ENCODE measurements around the gene MAGT1.

The MAGT1 gene

GRCh38 chrX:77785486-77786364 lies 109.5 kb downstream of the MAGT1 start, which contains the start of gene ATRX (continued):
- TF ChIP-seq CTCF (tag by site-specific recombination; IDR thresholded peaks at IDR 0.05) (0 out of 2 replicates have a peak, but pooled peaks have one; percentile 19), YY1 (tag by site-specific recombination; IDR thresholded peaks at IDR 0.05) (peak; percentile 93), ZNF76 (tag by site-specific recombination; IDR thresholded peaks at IDR 0.05; ENCODE audit: borderline replicate concordance, low read depth) (peak; percentile 44; the same call in 1 of the 2 replicates), ZNF391 (tag by site-specific recombination; IDR thresholded peaks at IDR 0.05; ENCODE audit: borderline replicate concordance, low read depth) (no peak), SCRT2 (tag by site-specific recombination; IDR thresholded peaks at IDR 0.05) (peak; percentile 88), ZNF791 (tag by site-specific recombination; IDR thresholded peaks at IDR 0.05) (no peak), PATZ1 (tag by site-specific recombination; IDR thresholded peaks at IDR 0.05) (peak; percentile 85), HOXC10 (CRISPR knock-in tag; IDR thresholded peaks at IDR 0.05) (no peak), ZNF433 (tag by site-specific recombination; IDR thresholded peaks at IDR 0.05; ENCODE audit: low read depth) (no peak), ZNF843 (tag by site-specific recombination; IDR thresholded peaks at IDR 0.05) (0 out of 2 replicates have a peak, but pooled peaks have one; percentile 15), WT1 (tag by site-specific recombination; IDR thresholded peaks at IDR 0.05) (no peak), ZIC2 (tag by site-specific recombination; IDR thresholded peaks at IDR 0.05) (no peak), KLF17 (tag by site-specific recombination; IDR thresholded peaks at IDR 0.05) (0 out of 2 replicates have a peak, but pooled peaks have one; percentile 30), KLF9 (tag by site-specific recombination; IDR thresholded peaks at IDR 0.05; ENCODE audit: low read depth) (peak; percentile 24; the same call in 1 of the 2 replicates), PRDM1 (tag by site-specific recombination; IDR thresholded peaks at IDR 0.05) (no peak), ZNF184 (tag by site-specific recombination; IDR thresholded peaks at IDR 0.05) (no peak), KLF8 (tag by site-specific recombination; IDR thresholded peaks at IDR 0.05) (peak; percentile 13; the same call in 1 of the 2 replicates), SP7 (tag by site-specific recombination; IDR thresholded peaks at IDR 0.05) (peak; percentile 46; the same call in 1 of the 2 replicates), ZNF341 (tag by site-specific recombination; IDR thresholded peaks at IDR 0.05; ENCODE audit: low read depth) (peak; percentile 25; the same call in 1 of the 2 replicates), ZNF549 (tag by site-specific recombination; IDR thresholded peaks at IDR 0.05) (no peak), ZBTB8A (tag by site-specific recombination; IDR thresholded peaks at IDR 0.05) (0 out of 2 replicates have a peak, but pooled peaks have one; percentile 26), RBAK (tag by site-specific recombination; IDR thresholded peaks at IDR 0.05) (no peak), KLF16 (tag by site-specific recombination; IDR thresholded peaks at IDR 0.05) (peak; percentile 58), OSR2 (tag by site-specific recombination; IDR thresholded peaks at IDR 0.05) (peak; percentile 25; the same call in 1 of the 2 replicates), ZSCAN16 (tag by site-specific recombination; IDR thresholded peaks at IDR 0.05) (no peak)
- TF ChIP-seq, protein P1, sequence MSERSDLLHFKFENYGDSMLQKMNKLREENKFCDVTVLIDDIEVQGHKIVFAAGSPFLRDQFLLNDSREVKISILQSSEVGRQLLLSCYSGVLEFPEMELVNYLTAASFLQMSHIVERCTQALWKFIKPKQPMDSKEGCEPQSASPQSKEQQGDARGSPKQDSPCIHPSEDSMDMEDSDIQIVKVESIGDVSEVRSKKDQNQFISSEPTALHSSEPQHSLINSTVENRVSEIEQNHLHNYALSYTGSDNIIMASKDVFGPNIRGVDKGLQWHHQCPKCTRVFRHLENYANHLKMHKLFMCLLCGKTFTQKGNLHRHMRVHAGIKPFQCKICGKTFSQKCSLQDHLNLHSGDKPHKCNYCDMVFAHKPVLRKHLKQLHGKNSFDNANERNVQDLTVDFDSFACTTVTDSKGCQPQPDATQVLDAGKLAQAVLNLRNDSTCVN (tag by site-specific recombination; optimal IDR thresholded peaks at IDR 0.05) = peak; percentile 26
- TF ChIP-seq, protein P2, sequence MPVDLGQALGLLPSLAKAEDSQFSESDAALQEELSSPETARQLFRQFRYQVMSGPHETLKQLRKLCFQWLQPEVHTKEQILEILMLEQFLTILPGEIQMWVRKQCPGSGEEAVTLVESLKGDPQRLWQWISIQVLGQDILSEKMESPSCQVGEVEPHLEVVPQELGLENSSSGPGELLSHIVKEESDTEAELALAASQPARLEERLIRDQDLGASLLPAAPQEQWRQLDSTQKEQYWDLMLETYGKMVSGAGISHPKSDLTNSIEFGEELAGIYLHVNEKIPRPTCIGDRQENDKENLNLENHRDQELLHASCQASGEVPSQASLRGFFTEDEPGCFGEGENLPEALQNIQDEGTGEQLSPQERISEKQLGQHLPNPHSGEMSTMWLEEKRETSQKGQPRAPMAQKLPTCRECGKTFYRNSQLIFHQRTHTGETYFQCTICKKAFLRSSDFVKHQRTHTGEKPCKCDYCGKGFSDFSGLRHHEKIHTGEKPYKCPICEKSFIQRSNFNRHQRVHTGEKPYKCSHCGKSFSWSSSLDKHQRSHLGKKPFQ (tag by site-specific recombination; IDR thresholded peaks at IDR 0.05) = peak; percentile 28; the same call in 1 of the 2 replicates
- TF ChIP-seq, protein P3, sequence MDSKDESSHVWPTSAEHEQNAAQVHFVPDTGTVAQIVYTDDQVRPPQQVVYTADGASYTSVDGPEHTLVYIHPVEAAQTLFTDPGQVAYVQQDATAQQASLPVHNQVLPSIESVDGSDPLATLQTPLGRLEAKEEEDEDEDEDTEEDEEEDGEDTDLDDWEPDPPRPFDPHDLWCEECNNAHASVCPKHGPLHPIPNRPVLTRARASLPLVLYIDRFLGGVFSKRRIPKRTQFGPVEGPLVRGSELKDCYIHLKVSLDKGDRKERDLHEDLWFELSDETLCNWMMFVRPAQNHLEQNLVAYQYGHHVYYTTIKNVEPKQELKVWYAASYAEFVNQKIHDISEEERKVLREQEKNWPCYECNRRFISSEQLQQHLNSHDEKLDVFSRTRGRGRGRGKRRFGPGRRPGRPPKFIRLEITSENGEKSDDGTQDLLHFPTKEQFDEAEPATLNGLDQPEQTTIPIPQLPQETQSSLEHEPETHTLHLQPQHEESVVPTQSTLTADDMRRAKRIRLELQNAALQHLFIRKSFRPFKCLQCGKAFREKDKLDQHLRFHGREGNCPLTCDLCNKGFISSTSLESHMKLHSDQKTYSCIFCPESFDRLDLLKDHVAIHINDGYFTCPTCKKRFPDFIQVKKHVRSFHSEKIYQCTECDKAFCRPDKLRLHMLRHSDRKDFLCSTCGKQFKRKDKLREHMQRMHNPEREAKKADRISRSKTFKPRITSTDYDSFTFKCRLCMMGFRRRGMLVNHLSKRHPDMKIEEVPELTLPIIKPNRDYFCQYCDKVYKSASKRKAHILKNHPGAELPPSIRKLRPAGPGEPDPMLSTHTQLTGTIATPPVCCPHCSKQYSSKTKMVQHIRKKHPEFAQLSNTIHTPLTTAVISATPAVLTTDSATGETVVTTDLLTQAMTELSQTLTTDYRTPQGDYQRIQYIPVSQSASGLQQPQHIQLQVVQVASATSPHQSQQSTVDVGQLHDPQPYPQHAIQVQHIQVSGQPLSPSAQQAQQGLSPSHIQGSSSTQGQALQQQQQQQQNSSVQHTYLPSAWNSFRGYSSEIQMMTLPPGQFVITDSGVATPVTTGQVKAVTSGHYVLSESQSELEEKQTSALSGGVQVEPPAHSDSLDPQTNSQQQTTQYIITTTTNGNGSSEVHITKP (tag by site-specific recombination; IDR thresholded peaks at IDR 0.05) = peak; percentile 93
